T-cell (primary cell): ENCODE measurements around the gene PTPRT. TPM values are rescaled to one million over a fixed set of nuclear protein-coding genes. Genes with fewer than 3 reads are reported as not detected.

Experiments
- ATAC-seq, 4 experiments: fragments of 200-7000 bp in 3 of 4; fragments of 150-1000 bp in 1 of 4; cut with Tn5 transposase; replicated peaks in 1 of 4; 1 replicate in 3 of 4; 2 replicates in 1 of 4; pipeline ENCODE4 v1.10.0; 2021; ENCODE audit warnings: moderate library complexity in 3 of 4, mild to moderate bottlenecking in 2 of 4, moderate number of reproducible peaks in 1 of 4
- CTCF ChIA-PET, 2 donors: fragments of 300-600 bp; sonication (Branson Sonifier 250); formaldehyde crosslinking; loops; one replicate each; lab custom pipeline; 2022; ENCODE audit warnings: antibody characterized with exemption in 2 of 2; lab: Charles Lee
- POLR2A ChIA-PET, 2 donors: fragments of 300-600 bp; sonication (Branson Sonifier 250); formaldehyde crosslinking; loops; one replicate each; lab custom pipeline; 2022; ENCODE audit warnings: antibody characterized with exemption in 2 of 2; lab: Charles Lee
- DNase-seq, 35 experiments: peaks; one replicate each; pipeline versions ENCODE4 v3.0.0 to v3.0.0-alpha.2; 2013 to 2023
- H3K27ac ChIP-seq: one replicate; pipeline ENCODE4 v1.5.1; 2013; ENCODE audit warnings: low read length
- H3K27me3 ChIP-seq, 2 experiments: replicated peaks in 1 of 2; 1 replicate in 1 of 2; 2 replicates in 1 of 2; pipeline versions ENCODE4 v1.6.1 to v1.7.0; 2013; ENCODE audit warnings: low read length in 1 of 2, mixed read lengths in 1 of 2; ENCODE audit not compliant: control insufficient read depth in 2 of 2, insufficient read depth in 2 of 2; ENCODE audit errors: extremely low read depth in 1 of 2
- H3K36me3 ChIP-seq, 2 donors: 1 replicate in 1 of 2; 2 replicates in 1 of 2; pipeline versions ENCODE4 v1.6.1 to v1.7.0; 2013; ENCODE audit warnings: low read length in 1 of 2; ENCODE audit not compliant: control insufficient read depth in 2 of 2, insufficient read depth in 1 of 2; ENCODE audit errors: extremely low read depth in 1 of 2
- H3K4me1 ChIP-seq, 2 experiments: 1 replicate in 1 of 2; 2 replicates in 1 of 2; pipeline versions ENCODE4 v1.6.1 to v1.7.0; 2013; ENCODE audit warnings: low read length in 2 of 2, mixed read lengths in 1 of 2; ENCODE audit not compliant: insufficient read depth in 2 of 2, control insufficient read depth in 1 of 2; ENCODE audit errors: extremely low read depth in 1 of 2
- H3K4me3 ChIP-seq, 2 donors: 1 replicate in 1 of 2; 2 replicates in 1 of 2; pipeline versions ENCODE4 v1.5.1 to v1.7.0; 2013; ENCODE audit warnings: mild to moderate bottlenecking in 2 of 2, low read length in 1 of 2, moderate library complexity in 1 of 2; ENCODE audit not compliant: control insufficient read depth in 1 of 2; ENCODE audit errors: extremely low read depth in 1 of 2
- H3K9me3 ChIP-seq: 2 replicates; pipeline ENCODE4 v1.7.0; 2013
- H3K27ac Mint-ChIP-seq, 2 donors: one replicate each; pipeline ENCODE4 v1.8.0; 2020 to 2021; ENCODE audit warnings: mild to moderate bottlenecking in 2 of 2, mixed read lengths in 2 of 2
- H3K27me3 Mint-ChIP-seq, 2 donors: one replicate each; pipeline ENCODE4 v1.8.0; 2021 to 2022; ENCODE audit warnings: mixed read lengths in 2 of 2
- H3K36me3 Mint-ChIP-seq: one replicate; pipeline ENCODE4 v1.8.0; 2021; ENCODE audit warnings: mixed read lengths
- H3K4me1 Mint-ChIP-seq, 3 donors: one replicate each; pipeline ENCODE4 v1.8.0; 2020 to 2022; ENCODE audit warnings: mixed read lengths in 3 of 3, mild to moderate bottlenecking in 1 of 3
- H3K4me3 Mint-ChIP-seq, 3 donors: one replicate each; pipeline ENCODE4 v1.8.0; 2020 to 2022; ENCODE audit warnings: mild to moderate bottlenecking in 3 of 3, mixed read lengths in 3 of 3, moderate library complexity in 3 of 3
- H3K9me3 Mint-ChIP-seq, 3 donors: one replicate each; pipeline ENCODE4 v1.8.0; 2020 to 2022; ENCODE audit warnings: mixed read lengths in 3 of 3
- WGBS: methylation state at CpG from one replicate; pipeline ENCODE4 v1.1.5; 2013; ENCODE audit warnings: missing lambda C conversion rate; ENCODE audit not compliant: insufficient coverage; 5-methylcytosine and 5-hydroxymethylcytosine counted together
- total RNA-seq, 35 experiments: library from RNA in 6 of 35; stranded (reverse) in 6 of 35; fragments of 120-200 nt in 1 of 35; gene quantifications; one replicate each; pipeline versions ENCODE4 v1.2.1 to v1.2.4 and lab custom pipeline; 2013 to 2026

PTPRT gene
- total RNA-seq, 5 donors from 2014 or later (not counting 1 experiment from before 2014, with no cell fraction given), result not detected

GRCh38 chr20:42603655-42604054 lies 586.1 kb downstream of the PTPRT start:
- Histone ChIP-seq H3K36me3 (no peaks in the 10 kb centered on the region), H3K27ac (no peak overlapping the region), H3K4me3 (no peak overlapping the region), H3K27me3 (no peaks in the 10 kb centered on the region), H3K9me3 (no peaks in the 10 kb centered on the region), H3K4me1 (no peaks in the 10 kb centered on the region)
- DNase-seq (no peak), ATAC-seq (no peak)
- peaks cover 0 to 5% of the 10 kb centered on the region in 2 donors for H3K27me3 Mint-ChIP-seq
- ChIA-PET CTCF (no interaction called here), POLR2A (interaction anchor here in 1 of 2 donors (1.0 kb wide), 1 partner anchor 15 kb away, joined by 4 read pairs; no protein-coding TSS in a partner anchor)
- no peak overlapping the region for H3K27ac Mint-ChIP-seq
- no peaks in the 10 kb centered on the region for H3K4me1 Mint-ChIP-seq
- H3K4me3 Mint-ChIP-seq, result no peak overlapping the region
- no peaks in the 10 kb centered on the region for H3K36me3 Mint-ChIP-seq
- 77% methylated on average over 4 of the region's 4 CpGs for WGBS
- H3K9me3 Mint-ChIP-seq, result peaks cover 0 to 26% (median 4%) of the 10 kb centered on the region in 3 donors

- no peak for ATAC-seq
- H3K9me3 Mint-ChIP-seq, result peaks cover 3 to 16% (median 4%) of the 10 kb centered on the region in 3 donors
- no peaks in the 10 kb centered on the region for H3K4me1 ChIP-seq
- CTCF ChIA-PET, result interaction anchor here in 1 of 2 donors (0.6 kb wide), 1 partner anchor 699 kb away, joined by 3 read pairs; no protein-coding TSS in a partner anchor
- no peak overlapping the region for H3K4me3 Mint-ChIP-seq
- H3K27ac ChIP-seq, result no peak overlapping the region
- POLR2A ChIA-PET, result no interaction called here
- no peaks in the 10 kb centered on the region for H3K36me3 Mint-ChIP-seq
- no peaks in the 10 kb centered on the region for H3K4me1 Mint-ChIP-seq
- no peaks in the 10 kb centered on the region for H3K27me3 ChIP-seq
- H3K9me3 ChIP-seq, result no peaks in the 10 kb centered on the region
- H3K27me3 Mint-ChIP-seq, result peaks cover 0 to 5% of the 10 kb centered on the region in 2 donors
- no peak overlapping the region for H3K27ac Mint-ChIP-seq
- H3K4me3 ChIP-seq, result no peak overlapping the region
- no peak for DNase-seq
- no peaks in the 10 kb centered on the region for H3K36me3 ChIP-seq
- WGBS, result 0% methylated on average over 1 of the region's 5 CpGs
These were observed 591.1 kb downstream of the PTPRT start for GRCh38 chr20:42598581-42598980.

- no peaks in the 10 kb centered on the region for H3K4me1 Mint-ChIP-seq
- ATAC-seq, result no peak
- H3K9me3 Mint-ChIP-seq, result peaks cover 4 to 7% (median 5%) of the 10 kb centered on the region in 3 donors
- no peaks in the 10 kb centered on the region for H3K27me3 ChIP-seq
- H3K4me3 Mint-ChIP-seq, result no peak overlapping the region
- no peaks in the 10 kb centered on the region for H3K36me3 ChIP-seq
- no peaks in the 10 kb centered on the region for H3K9me3 ChIP-seq
- ChIA-PET CTCF (no interaction called here), POLR2A (no interaction called here)
- no peak overlapping the region for H3K27ac Mint-ChIP-seq
- DNase-seq, result no peak
- no peaks in the 10 kb centered on the region for H3K36me3 Mint-ChIP-seq
- no peaks in the 10 kb centered on the region for H3K27me3 Mint-ChIP-seq
- no peak overlapping the region for H3K4me3 ChIP-seq
- 100% methylated on average over 1 of the region's 1 CpG for WGBS
- H3K4me1 ChIP-seq, result no peaks in the 10 kb centered on the region
- no peak overlapping the region for H3K27ac ChIP-seq
These were observed 594.1 kb downstream of the PTPRT start for GRCh38 chr20:42595625-42596024.

DNA sequence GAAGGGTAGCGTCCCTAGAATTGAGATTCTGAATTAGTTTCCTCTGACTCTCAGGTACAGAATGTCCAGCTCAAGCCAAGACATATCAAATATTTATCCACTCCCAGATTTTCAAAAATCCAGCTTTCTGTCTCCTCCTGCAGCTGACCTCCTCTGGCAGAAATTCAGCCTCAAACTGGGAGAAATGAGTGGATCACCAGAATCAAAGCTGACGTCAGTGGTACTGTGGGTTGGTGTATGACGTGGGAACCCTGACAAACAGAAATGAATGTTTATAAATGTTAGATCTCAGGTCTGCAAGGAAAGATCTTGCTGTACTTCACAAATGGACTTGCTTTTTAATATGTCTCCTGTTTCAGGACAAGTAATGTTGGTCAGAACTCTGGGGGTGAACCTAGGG lies 595.0 kb downstream of the PTPRT start:
- POLR2A ChIA-PET, result interaction anchor here in 1 of 2 donors (0.5 kb wide), 1 partner anchor 398 kb away, joined by 3 read pairs; no protein-coding TSS in a partner anchor
- no peak overlapping the region for H3K27ac Mint-ChIP-seq
- no peak overlapping the region for H3K27ac ChIP-seq

GRCh38 chr20:42594011-42594410 lies 595.7 kb downstream of the PTPRT start:
- Histone ChIP-seq H3K36me3 (no peaks in the 10 kb centered on the region), H3K4me1 (no peaks in the 10 kb centered on the region), H3K27ac (no peak overlapping the region), H3K4me3 (no peak overlapping the region), H3K9me3 (no peaks in the 10 kb centered on the region), H3K27me3 (no peaks in the 10 kb centered on the region)
- Mint-ChIP-seq H3K9me3 (peaks cover 4 to 7% (median 5%) of the 10 kb centered on the region in 3 donors), H3K27me3 (no peaks in the 10 kb centered on the region), H3K27ac (no peak overlapping the region), H3K4me3 (no peak overlapping the region), H3K36me3 (no peaks in the 10 kb centered on the region), H3K4me1 (no peaks in the 10 kb centered on the region)
- ChIA-PET POLR2A (no interaction called here), CTCF (no interaction called here)
- no peak for ATAC-seq
- no peak for DNase-seq
- 76% methylated on average over 6 of the region's 7 CpGs for WGBS

More for the DNA sequence above, 595.0 kb downstream of the PTPRT start:
- Histone ChIP-seq H3K4me1 (no peaks in the 10 kb centered on the region), H3K27me3 (no peaks in the 10 kb centered on the region), H3K9me3 (no peaks in the 10 kb centered on the region), H3K4me3 (no peak overlapping the region), H3K36me3 (no peaks in the 10 kb centered on the region)
- 72% methylated on average over 3 of the region's 3 CpGs for WGBS
- DNase-seq (no peak), ATAC-seq (no peak)
- CTCF ChIA-PET, result no interaction called here
- Mint-ChIP-seq H3K9me3 (peaks cover 4 to 7% (median 5%) of the 10 kb centered on the region in 3 donors), H3K4me3 (no peak overlapping the region), H3K27me3 (no peaks in the 10 kb centered on the region), H3K36me3 (no peaks in the 10 kb centered on the region), H3K4me1 (no peaks in the 10 kb centered on the region)

GRCh38 chr20:42589976-42590639 lies 599.6 kb downstream of the PTPRT start:
- Histone ChIP-seq H3K36me3 (no peaks in the 10 kb centered on the region), H3K4me3 (no peak overlapping the region), H3K9me3 (no peaks in the 10 kb centered on the region), H3K4me1 (no peaks in the 10 kb centered on the region), H3K27ac (no peak overlapping the region), H3K27me3 (no peaks in the 10 kb centered on the region)
- Mint-ChIP-seq H3K27me3 (no peaks in the 10 kb centered on the region), H3K27ac (no peak overlapping the region), H3K4me1 (no peaks in the 10 kb centered on the region), H3K9me3 (peaks cover 0 to 7% (median 2%) of the 10 kb centered on the region in 3 donors), H3K4me3 (no peak overlapping the region), H3K36me3 (no peaks in the 10 kb centered on the region)
- CTCF ChIA-PET, result interaction anchor here in 1 of 2 donors (0.6 kb wide), 1 partner anchor 112 kb away, joined by 3 read pairs; no protein-coding TSS in a partner anchor
- POLR2A ChIA-PET, result no interaction called here
- ATAC-seq (no peak), DNase-seq (no peak)
- WGBS, result 67% methylated on average over 1 of the region's 2 CpGs
